Activated CD4-positive, alpha-beta T cell treated with anti-CD3 and anti-CD28 coated beads for 1 hour (primary cell): ENCODE measurements around the gene DAPK1.

Experiments used
- DNase-seq: peaks from one replicate; pipeline ENCODE4 v3.0.0-alpha.2; 2020

The DAPK1 gene

DNA sequence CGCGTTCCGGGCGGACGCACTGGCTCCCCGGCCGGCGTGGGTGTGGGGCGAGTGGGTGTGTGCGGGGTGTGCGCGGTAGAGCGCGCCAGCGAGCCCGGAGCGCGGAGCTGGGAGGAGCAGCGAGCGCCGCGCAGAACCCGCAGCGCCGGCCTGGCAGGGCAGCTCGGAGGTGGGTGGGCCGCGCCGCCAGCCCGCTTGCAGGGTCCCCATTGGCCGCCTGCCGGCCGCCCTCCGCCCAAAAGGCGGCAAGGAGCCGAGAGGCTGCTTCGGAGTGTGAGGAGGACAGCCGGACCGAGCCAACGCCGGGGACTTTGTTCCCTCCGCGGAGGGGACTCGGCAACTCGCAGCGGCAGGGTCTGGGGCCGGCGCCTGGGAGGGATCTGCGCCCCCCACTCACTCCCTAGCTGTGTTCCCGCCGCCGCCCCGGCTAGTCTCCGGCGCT lies at the start of gene DAPK1:
Gene DAPK1 (plus strand): TSS at position 264 of the 442 bp plus-strand sequence. CDS start 1,211 bp downstream, outside the sequence.
- DNase-seq: no peak

DNA sequence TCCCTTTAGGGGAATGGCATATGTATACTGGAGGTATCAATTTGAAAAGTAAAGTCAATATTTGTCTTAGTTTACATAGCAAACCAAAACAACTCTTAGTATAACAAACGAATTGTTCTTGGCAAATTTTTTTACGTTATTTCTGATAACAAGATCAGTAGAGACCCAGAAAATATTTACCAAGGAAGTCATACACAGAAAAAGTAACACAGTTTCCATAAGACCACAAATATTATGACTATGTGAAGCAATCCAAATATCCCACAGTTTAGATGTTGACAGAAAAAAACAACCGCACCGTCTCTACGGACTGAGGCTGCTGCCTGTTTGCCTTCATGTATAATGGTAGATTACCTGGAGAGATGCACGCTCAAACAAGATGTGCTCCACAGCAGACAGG lies 46.5 kb upstream of the DAPK1 start:
- DNase-seq: no peak

DNA sequence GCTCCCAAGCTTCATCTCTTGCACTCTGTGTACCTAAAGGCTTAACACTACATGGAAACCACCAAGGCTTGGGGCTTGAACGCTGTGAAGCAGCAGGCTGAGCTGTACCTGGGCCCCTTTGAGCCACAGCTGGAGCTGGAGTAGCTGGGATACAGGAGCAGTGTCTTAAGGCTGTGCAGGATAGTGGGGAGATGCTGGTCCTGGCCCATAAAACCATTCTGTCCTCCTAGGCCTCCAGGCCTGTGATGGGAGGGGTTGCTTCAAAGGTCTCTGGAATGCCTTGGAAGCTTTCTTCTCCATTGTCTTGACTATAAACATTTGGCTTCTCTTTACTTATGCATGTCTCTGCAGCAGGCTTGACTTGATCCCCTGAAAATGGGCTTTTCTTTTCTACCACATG lies 42.3 kb upstream of the DAPK1 start:
- no peak for DNase-seq

DNA sequence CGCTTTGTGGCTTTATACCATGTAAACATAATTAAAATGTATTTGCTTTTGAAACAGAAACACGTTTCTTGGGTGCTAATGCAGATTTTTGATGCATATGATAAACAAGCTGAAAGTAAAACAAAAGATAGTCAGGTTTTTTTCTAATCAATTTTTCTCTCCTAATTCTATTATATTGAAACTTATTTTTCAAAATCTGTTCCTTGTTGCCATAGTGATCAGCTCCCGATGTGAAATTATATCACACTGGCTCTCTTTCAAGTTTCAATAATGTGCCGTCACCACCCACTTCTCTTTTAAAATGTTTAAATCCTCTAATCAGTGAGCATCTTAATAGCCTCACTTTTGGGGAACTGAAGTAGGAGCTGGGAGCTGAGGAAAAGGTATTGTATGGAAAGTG lies 36.4 kb upstream of the DAPK1 start:
- DNase-seq: no peak

DNA sequence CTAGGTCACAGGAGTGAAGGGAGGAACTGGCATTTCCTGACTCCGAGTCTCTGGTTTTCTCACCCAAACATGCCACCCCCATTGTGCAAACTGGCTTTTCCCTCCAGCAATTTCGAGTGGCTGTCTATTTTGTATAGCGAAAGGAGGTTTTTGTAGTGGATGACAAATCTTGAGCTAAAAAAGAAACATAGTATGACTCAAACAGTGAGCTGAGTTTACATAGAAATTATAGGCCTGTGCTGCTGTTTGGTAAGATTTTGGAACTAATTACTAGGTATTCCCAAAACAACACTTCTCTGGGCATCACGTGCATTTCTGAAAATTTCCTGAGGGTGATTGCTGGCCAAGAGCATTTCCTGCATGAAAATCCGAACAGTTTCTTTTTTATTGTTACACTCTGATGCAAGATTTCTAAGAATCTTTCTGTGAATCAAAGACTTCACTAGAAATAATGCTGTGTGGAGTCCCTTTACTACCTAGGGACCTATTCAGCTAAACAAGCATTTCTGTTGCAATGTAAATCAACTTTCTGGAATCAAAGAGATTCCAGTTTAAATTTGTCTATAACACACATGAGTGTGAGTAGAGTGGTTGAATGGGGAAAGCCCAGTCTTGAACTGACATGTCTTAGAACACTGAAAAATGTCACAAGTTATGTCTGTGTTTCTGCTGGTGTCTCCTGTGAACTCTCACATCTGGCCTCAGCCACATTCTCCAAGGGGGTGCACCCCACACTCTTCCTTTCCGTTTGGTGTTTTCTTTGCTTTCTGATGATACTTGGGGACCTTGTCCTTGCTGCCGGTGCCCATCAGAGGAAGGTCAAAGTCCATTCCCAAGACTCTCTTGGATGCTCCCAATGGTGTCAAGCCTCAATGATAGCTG lies 33.3 kb upstream of the DAPK1 start:
- DNase-seq: no peak

DNA sequence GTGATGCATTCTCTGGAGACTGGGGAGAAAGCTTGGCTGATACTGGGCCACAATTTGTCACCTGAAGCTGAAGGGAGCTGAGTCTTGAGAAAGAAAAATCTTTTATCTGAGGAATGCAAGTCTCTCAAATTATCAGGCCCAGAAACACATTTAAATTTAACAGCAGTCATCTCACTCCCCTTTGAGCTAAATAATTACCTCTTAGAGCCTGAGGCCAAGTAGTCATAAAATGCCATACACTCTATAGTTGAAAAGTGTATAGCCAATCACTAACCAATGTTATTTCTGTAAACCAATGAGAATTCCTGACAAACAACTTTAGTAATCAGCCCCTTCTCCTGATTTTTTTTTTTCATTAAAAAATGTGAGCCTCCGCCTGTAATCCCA lies 32.7 kb upstream of the DAPK1 start:
- DNase-seq: no peak

DNA sequence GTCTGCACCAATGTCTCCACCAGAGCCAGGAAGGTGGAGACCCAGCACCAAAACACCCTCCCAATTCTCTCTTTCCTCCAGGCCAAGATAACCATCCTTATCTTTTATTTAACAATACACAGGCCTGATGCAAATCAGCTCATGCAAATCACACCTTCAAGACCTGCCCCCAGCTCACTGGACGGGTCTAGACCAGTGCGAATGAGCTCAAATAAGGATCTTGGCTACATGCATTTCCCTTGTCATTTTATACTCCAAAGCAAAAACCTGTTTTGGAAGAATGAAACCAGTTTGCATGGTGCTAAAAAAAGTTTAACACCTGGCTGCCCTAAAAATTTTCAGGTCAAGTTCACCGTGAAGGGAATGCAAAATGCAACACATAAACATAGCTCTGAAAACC lies 31.9 kb upstream of the DAPK1 start:
- DNase-seq: no peak

DNA sequence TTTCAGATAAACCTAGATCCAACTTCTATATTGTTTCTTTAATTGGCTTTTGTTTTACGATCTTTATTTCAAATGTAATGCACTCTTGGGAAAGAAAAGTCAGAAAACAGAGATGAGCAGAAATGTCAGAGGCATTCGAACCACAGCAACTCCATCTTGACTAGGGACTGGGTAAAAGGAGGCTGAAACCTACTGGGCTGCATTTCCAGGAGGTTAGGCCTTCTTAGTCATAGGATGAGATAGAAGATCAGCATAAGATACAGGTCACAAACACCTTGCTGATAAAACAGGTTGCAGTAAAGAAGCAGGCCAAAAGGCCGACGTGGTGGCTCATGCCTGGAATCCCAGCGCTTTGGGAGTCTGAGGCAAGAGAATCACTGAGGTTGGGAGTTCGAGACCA lies 30.5 kb upstream of the DAPK1 start:
- no peak for DNase-seq

DNA sequence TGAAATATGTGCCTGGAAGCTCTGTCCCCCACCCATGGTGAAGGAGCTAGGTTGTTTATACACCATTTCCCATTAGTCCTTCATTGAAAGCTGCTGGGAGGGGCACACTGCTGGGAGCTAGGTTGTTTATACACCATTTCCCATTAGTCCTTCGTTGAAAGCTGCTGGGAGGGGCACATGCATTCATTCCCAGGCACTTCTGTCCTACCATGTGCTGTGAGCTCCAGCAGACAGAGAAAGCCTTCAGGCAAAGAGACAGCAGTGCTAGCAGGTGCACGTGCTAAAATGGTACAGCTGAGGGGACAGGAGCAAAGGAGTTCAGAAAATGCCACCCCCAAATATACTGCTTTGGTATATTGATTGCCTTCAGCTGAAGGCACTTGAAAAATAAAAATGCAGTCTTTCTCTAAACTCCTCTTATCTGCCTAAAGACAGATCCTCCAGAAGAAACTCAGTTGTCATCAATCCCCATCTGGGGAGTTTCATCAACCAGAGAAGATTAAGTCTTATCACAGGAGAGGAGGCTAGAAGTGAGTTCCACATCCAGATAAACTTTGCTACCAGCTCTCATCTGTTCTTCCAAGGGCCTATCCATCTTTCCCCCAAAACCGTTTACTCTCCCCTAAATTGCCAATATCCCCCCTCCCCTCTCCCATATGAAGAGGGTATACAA lies 27.7 kb upstream of the DAPK1 start:
- DNase-seq: no peak

DNA sequence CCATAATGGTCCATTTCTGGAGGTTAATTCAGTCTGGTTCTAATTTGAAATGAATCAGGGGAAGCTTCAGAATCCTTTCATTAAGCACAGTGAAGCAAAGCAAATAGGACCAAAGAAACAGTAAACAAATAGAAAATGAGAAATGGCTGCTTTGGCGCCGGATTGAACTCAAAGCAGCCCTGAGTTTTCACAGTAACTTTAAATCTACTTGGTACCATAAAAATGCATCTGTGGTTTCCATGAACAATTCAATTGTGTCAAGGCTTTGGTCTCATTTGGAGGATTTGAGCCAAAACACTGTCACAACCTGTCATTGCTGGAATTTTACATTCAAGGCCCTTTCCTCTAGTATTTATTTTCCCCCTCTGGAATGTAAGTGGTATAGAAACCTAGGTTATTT lies 25.9 kb upstream of the DAPK1 start:
- no peak for DNase-seq

DNA sequence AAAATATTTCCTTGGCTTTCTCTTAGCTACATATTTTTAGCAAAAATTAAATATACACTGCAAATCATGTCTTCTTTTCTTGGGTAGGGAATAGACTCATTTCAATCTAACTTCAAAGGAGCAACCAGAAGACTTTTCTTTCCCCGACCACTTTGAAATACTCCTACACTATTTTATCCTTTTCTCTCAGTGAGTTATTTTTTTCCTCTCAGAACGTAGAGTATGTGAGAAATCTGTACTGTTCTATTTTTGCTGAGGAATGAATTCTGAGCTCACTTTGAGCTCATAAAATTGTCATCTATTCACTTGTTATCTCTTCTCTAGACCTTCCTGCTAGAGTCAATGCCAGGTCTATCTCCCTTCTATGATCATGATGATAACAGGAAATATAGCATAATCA lies 22.2 kb upstream of the DAPK1 start:
- DNase-seq: no peak

DNA sequence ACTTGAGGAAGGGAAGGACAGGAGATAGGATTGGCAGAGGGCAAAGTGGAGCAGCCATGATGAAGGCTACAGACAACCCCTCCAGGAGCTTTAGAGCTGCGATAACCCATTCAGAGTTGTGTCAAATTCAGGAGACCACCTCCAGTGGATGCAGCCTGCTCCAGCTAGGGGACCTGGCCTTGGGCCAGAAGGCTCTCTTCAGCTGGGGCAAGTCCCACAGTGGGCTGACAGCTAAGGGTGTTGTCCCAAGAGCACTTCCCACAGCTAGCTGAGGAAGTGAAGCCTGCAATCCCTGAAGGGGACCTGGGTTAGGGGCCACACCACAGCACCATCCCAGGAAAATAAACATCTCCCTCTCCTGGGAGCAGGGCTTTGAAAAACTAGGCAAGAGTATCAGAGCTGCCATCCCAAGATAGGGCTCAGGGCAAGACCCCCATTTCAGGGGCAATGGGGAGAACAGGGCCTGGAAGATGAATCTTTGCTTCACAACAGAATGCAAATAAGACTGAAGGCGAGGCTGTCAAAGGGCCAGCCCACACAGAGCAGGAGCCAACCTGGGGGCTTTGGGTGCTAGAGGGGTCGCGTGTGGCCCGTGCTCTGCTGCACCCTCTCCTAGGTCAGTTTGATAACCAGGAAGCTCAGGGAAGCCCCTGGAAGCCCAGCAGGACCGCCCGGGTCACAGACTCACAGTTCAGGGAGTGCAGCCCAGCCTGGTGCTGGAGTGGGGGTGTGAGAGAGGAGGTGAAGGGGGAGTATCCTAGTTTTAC lies 19.3 kb upstream of the DAPK1 start:
- DNase-seq: no peak

DNA sequence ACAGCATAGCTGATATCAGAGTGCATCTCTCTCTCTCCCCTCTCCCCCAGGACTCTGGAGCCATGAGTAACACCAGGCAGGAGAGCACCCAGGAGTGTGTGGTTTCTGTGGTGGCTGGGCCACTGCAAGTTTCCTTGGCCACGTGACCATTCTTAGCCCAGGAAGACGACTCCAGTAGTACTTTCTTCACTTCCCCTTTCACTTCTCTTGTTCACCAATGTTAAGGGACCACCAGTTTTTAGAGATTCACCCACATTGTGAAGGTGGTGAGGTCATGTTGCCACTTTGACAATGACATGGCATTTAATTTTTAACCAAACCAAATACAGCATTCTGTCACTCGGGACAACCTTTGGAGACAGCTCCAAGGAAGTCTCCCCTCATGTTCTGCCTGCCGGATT lies 17.9 kb upstream of the DAPK1 start:
- no peak for DNase-seq

DNA sequence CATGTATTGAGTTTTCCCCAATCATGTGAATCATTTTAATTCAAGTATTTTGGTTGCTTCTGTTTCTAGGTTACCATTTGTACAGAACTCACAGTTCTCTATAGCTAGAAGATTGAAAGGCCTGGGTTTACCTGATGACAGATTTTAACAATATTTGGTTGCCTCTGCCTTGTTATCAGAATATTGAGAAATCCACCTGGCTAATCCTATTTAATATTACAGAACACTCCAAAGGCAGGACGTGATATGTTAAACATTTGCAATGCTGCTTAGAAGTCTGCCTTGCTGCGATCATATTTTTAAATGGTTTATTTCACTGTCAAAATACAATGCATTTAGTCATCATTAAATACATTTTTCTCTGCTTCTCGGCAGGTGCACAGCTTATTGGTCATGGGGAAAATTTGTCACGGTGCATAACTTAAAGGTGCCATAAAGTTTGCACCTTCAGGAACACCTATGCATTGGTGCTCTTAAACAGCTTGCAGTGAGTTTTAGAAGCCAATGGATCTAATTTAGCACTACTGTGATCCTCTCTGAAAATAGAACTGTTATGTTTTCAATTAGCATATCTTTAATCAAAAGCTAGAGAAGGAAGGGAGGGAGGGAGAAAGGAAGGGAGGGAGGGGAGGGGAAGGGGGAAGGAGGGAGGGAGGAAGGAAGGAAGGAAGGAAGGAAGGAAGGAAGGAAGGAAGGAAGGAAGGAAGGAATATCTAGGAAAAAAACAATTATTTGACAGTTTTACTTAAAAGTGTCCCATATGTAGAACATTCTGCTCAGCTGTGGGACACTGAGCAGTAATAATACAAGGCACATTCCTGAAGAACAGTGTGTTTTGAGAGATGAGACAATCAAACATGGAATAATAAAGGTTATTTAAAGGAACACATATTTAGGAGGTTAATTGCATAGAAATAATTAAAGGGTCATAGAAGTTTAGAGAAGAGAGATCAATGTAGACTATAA lies 15.5 kb upstream of the DAPK1 start:
- no peak for DNase-seq

DNA sequence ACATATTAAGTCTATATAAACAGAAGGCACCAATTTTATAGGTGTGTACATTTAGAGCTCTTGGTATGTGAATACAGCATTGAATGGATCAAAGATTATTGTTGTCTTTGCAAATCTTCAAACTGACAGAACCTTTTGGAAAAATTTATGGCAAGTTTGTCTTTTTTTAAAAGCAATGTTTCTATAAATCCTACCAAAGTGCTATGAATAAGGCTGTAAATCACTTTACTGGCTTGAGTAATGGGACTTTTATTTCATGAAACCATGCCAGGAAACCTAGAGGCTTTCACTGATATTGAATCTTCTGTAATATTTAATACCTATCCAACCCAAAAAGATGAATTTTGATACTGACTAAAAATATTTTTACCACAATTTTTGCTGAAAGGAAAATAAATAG lies 7.4 kb upstream of the DAPK1 start:
- no peak for DNase-seq

DNA sequence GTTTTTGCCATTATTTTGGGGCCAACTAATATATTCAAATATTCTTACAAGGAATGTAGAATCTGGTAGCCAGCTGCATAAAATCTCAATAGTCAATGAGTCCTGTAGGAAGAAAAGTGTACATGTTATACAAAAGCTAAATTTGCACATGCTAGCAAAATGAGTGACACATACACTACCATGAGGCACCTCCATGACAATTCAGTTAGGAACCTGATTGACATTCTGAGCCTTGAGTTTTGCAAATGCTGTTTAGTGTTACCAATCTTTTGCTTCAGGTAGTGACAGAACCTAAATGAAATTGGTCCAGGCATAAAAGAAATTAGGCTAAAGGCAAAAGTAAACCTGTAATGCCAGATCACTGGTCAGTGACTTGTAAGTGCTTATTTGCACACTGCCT lies 6.8 kb upstream of the DAPK1 start:
- no peak for DNase-seq

DNA sequence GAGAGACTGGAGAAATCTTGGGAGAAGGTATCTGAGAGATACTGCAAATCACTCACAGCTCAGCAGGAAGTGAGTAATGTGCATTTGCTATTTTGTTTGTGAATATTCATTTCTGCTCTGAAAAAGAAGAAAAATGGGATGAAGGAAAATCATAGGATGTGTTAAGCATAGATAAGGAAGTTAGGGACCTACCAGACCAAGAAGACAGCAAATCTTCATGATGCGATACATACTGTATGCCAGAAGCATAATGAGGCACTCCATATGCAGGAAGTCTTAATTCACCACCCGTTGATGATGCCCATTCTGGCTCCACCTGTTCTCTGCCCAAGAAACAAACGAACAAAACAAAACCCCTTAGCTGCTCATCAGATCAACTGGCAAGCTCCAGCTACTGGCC lies 6.1 kb upstream of the DAPK1 start:
- DNase-seq: no peak

DNA sequence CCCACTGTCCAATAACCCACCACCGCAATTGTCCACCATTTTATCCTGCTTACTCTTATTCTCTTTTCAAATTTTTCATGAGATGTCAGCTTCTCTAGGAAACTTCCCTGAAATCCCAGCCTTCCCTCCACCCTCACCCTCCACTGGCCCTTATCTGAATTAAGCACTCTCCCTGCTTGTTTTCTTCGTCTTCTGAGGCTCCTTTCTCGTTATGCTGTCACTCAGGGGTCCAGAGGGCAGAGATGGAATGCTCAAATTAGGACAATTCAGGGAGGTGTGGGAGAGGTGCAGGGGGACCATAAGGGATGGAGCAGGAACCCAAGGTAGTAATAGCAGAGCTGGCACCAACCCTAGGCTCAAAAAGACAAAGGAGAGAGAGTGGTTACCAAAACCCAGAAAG lies 5.0 kb upstream of the DAPK1 start:
- DNase-seq: no peak

DNA sequence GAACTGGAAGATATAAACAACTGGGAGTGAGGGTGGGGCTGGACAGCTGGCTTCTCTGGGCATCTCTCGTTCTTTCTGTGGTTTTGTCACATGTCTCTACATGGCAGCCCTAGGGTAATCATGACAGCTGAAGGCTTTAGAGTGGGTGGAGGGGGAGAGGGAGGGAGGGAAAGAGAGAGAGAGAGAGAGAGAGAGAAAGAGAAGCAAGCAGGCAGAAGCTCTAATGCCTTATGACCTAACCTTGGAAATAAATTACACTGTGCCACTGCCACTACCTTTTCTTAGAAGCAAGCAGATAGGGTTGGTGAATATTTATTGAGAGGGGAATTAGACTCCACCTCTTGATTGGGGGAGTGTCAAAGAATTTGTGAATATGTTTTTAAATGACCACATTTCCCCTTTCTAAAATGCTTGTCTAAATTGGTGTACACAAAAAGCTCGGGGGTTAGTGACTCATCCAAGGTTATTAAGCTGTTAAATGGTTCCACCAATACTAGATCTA lies 2.6 kb upstream of the DAPK1 start:
- DNase-seq: no peak

DNA sequence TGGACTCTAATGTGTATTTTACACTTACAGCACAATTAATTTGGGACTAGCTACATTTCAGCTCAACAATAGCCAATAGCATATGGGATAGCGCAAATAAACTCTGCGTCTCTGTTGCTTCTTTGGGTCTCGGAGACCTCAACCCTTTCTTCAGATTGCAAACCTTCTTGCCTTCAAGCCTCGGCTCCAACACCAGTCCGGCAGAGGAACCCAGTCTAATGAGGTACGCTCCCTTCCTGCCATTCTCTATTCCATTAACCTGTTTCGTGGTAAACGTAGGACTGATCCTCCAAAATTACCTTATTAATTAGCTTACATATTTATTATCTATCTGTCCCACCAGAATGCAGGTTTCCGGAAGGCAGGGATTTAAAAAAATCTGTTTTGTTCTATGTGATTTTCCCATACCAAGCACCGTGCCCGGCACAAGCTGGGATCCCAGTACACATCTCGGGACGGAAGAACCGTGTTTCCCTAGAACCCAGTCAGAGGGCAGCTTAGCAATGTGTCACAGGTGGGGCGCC lies 525 bp upstream of the DAPK1 start:
- DNase-seq: no peak

DNA sequence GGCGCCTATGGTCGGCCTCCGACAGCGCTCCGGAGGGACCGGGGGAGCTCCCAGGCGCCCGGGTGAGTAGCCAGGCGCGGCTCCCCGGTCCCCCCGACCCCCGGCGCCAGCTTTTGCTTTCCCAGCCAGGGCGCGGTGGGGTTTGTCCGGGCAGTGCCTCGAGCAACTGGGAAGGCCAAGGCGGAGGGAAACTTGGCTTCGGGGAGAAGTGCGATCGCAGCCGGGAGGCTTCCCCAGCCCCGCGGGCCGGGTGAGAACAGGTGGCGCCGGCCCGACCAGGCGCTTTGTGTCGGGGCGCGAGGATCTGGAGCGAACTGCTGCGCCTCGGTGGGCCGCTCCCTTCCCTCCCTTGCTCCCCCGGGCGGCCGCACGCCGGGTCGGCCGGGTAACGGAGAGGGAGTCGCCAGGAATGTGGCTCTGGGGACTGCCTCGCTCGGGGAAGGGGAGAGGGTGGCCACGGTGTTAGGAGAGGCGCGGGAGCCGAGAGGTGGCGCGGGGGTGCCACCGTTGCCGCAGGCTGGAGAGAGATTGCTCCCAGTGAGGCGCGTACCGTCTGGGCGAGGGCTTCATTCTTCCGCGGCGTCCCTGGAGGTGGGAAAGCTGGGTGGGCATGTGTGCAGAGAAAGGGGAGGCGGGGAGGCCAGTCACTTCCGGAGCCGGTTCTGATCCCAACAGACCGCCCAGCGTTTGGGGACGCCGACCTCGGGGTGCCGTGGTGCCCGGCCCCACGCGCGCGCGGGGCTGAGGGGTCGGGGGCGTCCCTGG lies 561 bp downstream of the DAPK1 start:
- no peak for DNase-seq
